Activated naive CD4-positive, alpha-beta T cell treated with anti-CD3 and anti-CD28 coated beads, Interleukin-2, amount 50 U/mL, for 16 hours (primary cell): ENCODE measurements around the gene GPD1.
A peak's percentile ranks its signal among the peaks of the same experiment; 100 is the strongest.

Source experiments
- DNase-seq: peaks from one replicate; pipeline ENCODE4 v3.0.0-alpha.2; 2020

Gene GPD1

GRCh38 chr12:50103767-50104321 lies at the start of gene GPD1:
Gene GPD1 (plus strand): TSS chr12:50104008. CDS start chr12:50104051, 43 bp downstream.
- DNase-seq = peak; percentile 42

- DNase-seq = peak; percentile 66
Measured at GRCh38 chr12:50055831-50056638, 47.8 kb upstream of the GPD1 start.

DNA sequence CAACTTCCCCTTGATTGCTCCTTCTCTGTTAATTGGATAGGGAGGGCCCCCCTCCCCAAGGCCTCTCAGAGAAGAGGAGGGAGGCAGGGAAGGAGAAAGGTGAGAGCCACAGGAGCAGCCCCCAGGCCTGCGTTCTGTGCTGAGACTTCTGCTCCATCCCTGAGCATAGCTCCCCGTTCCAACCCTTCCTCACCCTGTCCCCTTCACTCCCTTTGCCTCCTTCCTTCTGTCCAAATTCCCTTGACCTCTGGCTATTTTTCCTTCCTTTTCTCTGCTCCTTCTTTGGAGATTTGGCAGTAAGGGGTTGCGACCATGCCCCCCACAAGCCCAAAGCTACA lies 47.2 kb upstream of the GPD1 start:
- DNase-seq = no peak

DNA sequence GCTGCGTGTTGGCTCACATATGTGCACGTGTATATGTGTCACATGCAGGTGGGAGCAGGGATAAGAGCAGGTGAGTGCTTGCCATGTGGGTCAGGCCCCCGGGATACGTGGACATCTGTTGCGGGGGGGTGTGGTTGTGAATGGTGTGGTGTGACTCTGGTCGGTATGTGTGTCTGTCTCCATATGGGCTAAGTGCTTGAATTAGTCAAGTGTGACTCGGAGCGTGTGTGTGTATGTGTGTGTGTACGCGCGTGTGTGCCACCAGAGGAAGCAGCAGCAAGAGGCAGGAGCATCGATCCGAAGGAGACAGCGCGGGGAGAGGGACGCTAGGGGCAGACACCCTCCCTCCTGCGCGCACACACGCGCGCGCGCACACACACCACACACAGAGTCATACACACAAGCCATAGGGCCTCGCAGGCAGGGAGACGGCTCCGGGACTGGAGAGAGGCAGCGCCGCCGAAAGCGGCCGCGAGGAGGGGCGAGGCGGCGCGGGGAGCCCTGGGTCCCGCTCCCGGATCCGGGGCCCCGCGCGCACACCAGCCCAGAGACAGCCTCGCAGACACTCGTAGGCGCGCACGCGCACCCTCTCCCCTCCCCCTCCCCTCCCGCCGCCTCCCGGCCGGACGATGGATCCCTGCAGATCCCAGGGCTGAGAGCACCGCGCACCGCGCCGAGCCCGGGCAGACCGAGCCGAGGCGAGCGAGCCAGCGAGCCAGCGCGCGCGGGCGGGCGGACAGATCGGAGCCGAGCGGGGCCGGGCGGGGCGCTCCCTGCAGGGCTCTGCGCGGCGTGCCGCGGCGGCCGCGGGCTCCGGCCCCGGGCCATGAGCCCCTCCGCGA lies 46.6 kb upstream of the GPD1 start, which contains the start of gene ASIC1:
ASIC1 (plus strand) TSS at position 597 of the 842 bp plus-strand sequence. CDS start 1,171 bp downstream, outside the sequence.
- peak; percentile 64 for DNase-seq

- no peak for DNase-seq
Measured at GRCh38 chr12:50057896-50058670, 45.7 kb upstream of the GPD1 start.

DNA sequence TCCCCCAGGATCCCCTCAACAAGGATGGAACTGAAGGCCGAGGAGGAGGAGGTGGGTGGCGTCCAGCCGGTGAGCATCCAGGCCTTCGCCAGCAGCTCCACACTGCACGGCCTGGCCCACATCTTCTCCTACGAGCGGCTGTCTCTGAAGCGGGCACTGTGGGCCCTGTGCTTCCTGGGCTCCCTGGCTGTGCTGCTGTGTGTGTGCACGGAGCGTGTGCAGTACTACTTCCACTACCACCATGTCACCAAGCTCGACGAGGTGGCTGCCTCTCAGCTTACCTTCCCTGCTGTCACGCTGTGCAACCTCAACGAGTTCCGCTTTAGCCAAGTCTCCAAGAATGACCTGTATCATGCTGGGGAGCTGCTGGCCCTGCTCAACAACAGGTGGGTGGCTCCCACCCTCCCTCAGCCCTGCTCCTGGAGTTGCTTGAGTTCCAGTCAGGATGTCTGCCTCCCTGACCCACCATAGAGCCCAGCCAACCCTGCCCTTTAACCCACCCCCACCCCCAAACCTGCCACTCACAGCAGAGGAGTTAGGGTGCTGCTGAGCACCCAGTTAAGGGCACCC lies 45.0 kb upstream of the GPD1 start:
- no peak for DNase-seq

DNA sequence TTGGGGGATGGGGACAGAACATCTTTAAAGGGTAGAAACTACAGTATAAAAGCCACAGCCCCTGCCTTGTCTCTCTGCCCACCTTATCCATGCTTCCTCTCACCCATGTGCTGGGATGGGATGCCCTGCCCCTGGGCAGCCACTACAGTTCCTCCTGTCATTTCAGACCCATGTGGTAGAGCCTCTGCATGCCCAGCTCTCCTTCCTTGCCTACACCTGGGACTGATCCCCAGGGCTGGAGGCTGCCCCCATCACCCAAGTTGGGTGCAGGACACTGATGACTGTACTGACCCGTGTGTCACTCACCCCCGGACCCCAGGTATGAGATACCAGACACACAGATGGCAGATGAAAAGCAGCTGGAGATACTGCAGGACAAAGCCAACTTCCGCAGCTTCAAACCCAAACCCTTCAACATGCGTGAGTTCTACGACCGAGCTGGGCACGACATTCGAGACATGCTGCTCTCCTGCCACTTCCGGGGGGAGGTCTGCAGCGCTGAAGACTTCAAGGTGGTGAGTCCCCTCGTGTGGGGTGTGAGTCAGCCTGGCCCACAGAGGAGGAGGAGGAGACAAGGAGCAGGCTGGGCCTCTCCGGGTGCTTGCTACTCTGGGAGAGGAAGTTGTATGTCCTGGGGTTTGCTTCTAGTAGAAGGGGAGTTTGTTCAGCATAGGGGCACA lies 44.2 kb upstream of the GPD1 start:
- peak; percentile 58 for DNase-seq

DNA sequence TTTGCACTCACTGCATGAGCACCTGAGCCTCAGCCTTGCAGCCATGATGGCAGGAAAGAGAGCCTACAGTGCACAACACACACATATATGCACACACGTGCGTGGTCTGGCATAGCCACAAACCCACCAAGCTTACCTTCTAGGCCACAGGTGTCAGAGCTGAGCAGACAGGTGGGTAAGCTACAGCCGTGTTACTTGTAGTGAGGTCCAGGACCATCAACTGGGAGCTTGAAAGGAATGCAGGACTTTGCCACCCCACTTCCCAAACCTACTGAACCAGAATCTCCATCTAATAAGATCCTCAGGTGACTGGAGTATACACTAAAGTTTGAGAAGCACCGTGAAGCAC lies 43.7 kb upstream of the GPD1 start:
- DNase-seq = no peak

- no peak for DNase-seq
Measured at GRCh38 chr12:50061171-50061570, 42.6 kb upstream of the GPD1 start.

GRCh38 chr12:50061946-50062686 lies 41.7 kb upstream of the GPD1 start:
- no peak for DNase-seq

GRCh38 chr12:50062728-50063460 lies 40.9 kb upstream of the GPD1 start:
- DNase-seq = no peak

DNA sequence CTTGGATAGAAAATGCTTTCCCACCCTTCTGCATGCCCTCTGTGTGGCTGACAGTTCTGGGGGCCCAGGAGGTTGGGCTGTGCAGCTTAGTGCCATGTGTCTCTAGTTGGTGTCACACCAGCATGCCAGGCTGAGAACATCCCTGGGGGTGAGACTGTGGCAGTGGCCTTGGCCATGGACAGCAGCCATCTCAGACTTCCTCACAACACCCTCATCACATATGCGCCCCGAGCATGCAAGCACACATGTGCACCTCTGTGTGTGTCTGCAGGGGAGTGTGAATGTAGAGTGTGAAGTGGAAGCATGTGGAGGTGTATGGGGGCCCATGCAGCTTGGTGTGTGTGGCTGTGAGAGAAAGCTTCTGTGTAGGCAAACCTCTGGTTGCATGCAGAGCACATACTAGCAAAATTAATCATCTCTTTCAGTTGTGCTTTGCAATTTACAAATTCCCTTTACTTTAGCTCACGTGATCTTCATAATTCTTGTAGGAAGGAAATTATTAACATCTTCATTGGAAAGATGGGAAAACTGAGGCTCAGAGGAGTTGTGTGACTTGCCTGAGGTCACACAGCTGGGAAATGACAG lies 38.0 kb upstream of the GPD1 start:
- no peak for DNase-seq

GRCh38 chr12:50066402-50066801 lies 37.4 kb upstream of the GPD1 start:
- no peak for DNase-seq

DNA sequence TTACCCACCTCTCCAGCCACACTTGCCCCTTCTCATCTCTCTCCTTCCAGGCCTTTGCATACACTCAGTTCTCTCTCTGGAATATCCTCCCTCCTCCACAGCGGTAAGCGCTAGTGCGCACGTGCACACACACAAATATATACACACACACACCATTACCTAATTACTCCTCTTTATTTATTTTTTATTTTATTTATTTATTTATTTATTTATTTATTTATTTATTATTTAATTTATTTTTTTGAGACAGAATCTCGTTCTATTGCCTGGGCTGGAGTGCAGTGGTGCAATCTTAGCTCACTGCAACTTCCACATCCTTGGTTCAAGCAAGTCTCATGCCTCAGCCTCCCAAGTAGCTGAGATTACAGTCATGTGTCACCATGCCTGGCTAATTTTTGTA lies 34.7 kb upstream of the GPD1 start:
- DNase-seq = no peak

- no peak for DNase-seq
Measured at GRCh38 chr12:50069539-50069938, 34.3 kb upstream of the GPD1 start.

- peak; percentile 55 for DNase-seq
Measured at GRCh38 chr12:50070314-50071060, 33.3 kb upstream of the GPD1 start.

GRCh38 chr12:50072198-50072907 lies 31.5 kb upstream of the GPD1 start:
- no peak for DNase-seq

GRCh38 chr12:50073206-50073605 lies 30.6 kb upstream of the GPD1 start:
- no peak for DNase-seq

DNA sequence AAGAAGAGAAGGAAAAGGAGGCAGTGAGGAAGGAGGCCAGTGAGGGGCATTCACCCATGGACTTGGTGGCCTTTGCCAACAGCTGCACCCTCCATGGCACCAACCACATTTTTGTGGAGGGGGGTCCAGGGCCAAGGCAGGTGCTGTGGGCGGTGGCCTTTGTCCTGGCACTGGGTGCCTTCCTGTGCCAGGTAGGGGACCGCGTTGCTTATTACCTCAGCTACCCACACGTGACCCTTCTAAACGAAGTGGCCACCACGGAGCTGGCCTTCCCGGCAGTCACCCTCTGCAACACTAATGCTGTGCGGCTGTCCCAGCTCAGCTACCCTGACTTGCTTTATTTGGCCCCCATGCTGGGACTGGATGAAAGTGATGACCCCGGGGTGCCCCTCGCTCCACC lies 30.1 kb upstream of the GPD1 start:
- DNase-seq = no peak
